ENCODE measurements around the gene C6orf62.
"Not testable (repeated sequence)": the region's sequence is repeated elsewhere in the genome, so short reads cannot be mapped to it uniquely, and the experiment has no call there.

C6orf62 gene
- long read RNA-seq, full-length matches to known transcripts: 8 of 11 reads
- long read RNA-seq, partial matches to known transcripts: 2 of 11 reads
- long read RNA-seq, other reads (novel, unspliced or antisense): 1 of 11 reads

GRCh38 chr6:24719125-24719971 is at the start of gene C6orf62:
Gene C6orf62 (minus strand): TSS chr6:24719154. CDS start chr6:24718668, 486 bp downstream.
- H3K27me3 ChIP-seq (ENCODE audit: insufficient read depth, poor library complexity, severe bottlenecking): no peaks in the 10 kb centered on the region
- H3K27ac ChIP-seq (replicated peaks): peak within 1 kb of the TSS; percentile 96
- TF ChIP-seq GABPA (IDR thresholded peaks at IDR 0.05; ENCODE audit: low read depth) (no peak), SPI1 (IDR thresholded peaks at IDR 0.05; ENCODE audit: borderline replicate concordance, low read depth) (no peak), POLR2AphosphoS5 (IDR thresholded peaks at IDR 0.05; ENCODE audit: low read depth) (no peak), REST (IDR thresholded peaks at IDR 0.05; ENCODE audit: insufficient replicate concordance, low read depth) (no peak)
- TF ChIP-seq, protein P1, sequence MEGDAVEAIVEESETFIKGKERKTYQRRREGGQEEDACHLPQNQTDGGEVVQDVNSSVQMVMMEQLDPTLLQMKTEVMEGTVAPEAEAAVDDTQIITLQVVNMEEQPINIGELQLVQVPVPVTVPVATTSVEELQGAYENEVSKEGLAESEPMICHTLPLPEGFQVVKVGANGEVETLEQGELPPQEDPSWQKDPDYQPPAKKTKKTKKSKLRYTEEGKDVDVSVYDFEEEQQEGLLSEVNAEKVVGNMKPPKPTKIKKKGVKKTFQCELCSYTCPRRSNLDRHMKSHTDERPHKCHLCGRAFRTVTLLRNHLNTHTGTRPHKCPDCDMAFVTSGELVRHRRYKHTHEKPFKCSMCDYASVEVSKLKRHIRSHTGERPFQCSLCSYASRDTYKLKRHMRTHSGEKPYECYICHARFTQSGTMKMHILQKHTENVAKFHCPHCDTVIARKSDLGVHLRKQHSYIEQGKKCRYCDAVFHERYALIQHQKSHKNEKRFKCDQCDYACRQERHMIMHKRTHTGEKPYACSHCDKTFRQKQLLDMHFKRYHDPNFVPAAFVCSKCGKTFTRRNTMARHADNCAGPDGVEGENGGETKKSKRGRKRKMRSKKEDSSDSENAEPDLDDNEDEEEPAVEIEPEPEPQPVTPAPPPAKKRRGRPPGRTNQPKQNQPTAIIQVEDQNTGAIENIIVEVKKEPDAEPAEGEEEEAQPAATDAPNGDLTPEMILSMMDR (IDR thresholded peaks at IDR 0.05; ENCODE audit: insufficient read depth, low read length): no peak
- DNase-seq (ENCODE audit: low read depth in 1 of 2, low spot score in 1 of 2): peak in 1 of 2 experiments; percentile 69
- peak within 1 kb of the TSS; percentile 83 for H3K4me3 ChIP-seq (replicated peaks; ENCODE audit: insufficient read depth, low read length)

DNA sequence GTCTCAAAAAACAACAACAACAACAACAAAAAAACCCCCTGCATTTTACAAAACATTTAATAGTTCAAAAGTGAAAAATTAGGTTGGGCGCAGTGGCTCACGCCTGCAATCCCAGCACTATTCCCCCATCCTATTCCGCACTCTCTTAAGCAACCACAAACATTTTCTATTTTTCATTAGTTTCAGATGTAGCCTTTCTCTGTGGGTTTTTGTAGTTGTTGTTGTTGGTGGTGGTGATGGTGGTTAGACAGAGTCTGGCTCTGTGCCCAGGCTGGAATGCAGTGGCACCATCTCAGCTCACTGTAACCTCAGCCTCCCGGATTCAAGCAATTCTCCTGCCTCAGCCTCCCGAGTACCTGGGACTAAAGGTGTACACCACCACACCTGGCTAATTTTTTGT is 49.4 kb upstream of the C6orf62 start:
- DNase-seq (ENCODE audit: low read depth in 1 of 2, low spot score in 1 of 2): no peak
- Histone ChIP-seq H3K4me3 (replicated peaks; ENCODE audit: insufficient read depth, low read length) (no peak overlapping the region), H3K27me3 (ENCODE audit: insufficient read depth, poor library complexity, severe bottlenecking) (no peaks in the 10 kb centered on the region), H3K27ac (replicated peaks) (no peak overlapping the region)
- TF ChIP-seq REST (IDR thresholded peaks at IDR 0.05; ENCODE audit: insufficient replicate concordance, low read depth) (no peak), SPI1 (IDR thresholded peaks at IDR 0.05; ENCODE audit: borderline replicate concordance, low read depth) (no peak), GABPA (IDR thresholded peaks at IDR 0.05; ENCODE audit: low read depth) (no peak), POLR2AphosphoS5 (IDR thresholded peaks at IDR 0.05; ENCODE audit: low read depth) (no peak)
- TF ChIP-seq, protein P1 (IDR thresholded peaks at IDR 0.05; ENCODE audit: insufficient read depth, low read length): no peak

DNA sequence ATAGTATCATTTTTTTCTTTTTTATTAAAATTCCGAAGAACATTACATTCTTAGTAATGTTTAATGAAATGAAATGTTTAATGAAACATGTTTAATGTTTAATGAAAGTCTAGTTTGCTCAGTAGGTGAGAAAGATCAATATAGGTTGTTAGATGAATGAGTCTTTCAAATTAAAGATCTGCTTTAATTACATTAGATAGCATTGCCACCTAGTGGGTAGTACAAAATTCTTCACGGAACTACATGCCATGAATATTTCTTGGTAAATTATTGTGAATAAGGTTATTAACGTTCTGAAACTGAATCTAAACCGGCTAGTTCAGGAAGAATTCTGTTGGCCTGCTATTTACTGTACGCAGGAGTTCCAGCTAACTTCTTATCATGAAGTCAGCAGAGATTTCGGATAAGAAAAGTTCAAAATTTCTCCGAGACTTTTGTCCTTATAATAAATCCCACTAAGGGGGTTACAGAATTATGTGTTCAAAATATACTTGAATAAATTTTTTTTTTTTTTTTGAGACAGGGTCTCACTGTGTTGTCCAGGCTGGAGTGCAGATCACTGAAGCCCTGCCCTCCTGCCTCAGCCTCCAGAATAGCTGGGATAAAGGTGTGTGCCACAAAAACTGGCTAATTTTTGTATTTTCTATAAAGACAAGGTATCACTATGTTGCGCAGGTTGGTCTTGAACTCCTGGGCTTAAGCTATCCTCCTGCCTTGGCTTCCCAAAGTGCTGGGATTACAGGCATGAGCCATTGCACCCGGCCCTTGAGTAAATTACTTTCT is 47.9 kb upstream of the C6orf62 start:
- H3K4me3 ChIP-seq (replicated peaks; ENCODE audit: insufficient read depth, low read length): no peak overlapping the region
- no peaks in the 10 kb centered on the region for H3K27me3 ChIP-seq (ENCODE audit: insufficient read depth, poor library complexity, severe bottlenecking)
- no peak overlapping the region for H3K27ac ChIP-seq (replicated peaks)
- TF ChIP-seq, protein P1 (IDR thresholded peaks at IDR 0.05; ENCODE audit: insufficient read depth, low read length): peak; percentile 11
- TF ChIP-seq GABPA (IDR thresholded peaks at IDR 0.05; ENCODE audit: low read depth): no peak
- no peak for DNase-seq (ENCODE audit: low read depth in 1 of 2, low spot score in 1 of 2)

GRCh38 chr6:24765968-24766367 is 47.0 kb upstream of the C6orf62 start:
- not testable (repeated sequence) for H3K4me3 ChIP-seq (replicated peaks; ENCODE audit: insufficient read depth, low read length); H3K27ac ChIP-seq (replicated peaks); DNase-seq (ENCODE audit: low read depth in 1 of 2, low spot score in 1 of 2); H3K27me3 ChIP-seq (ENCODE audit: insufficient read depth, poor library complexity, severe bottlenecking)

DNA sequence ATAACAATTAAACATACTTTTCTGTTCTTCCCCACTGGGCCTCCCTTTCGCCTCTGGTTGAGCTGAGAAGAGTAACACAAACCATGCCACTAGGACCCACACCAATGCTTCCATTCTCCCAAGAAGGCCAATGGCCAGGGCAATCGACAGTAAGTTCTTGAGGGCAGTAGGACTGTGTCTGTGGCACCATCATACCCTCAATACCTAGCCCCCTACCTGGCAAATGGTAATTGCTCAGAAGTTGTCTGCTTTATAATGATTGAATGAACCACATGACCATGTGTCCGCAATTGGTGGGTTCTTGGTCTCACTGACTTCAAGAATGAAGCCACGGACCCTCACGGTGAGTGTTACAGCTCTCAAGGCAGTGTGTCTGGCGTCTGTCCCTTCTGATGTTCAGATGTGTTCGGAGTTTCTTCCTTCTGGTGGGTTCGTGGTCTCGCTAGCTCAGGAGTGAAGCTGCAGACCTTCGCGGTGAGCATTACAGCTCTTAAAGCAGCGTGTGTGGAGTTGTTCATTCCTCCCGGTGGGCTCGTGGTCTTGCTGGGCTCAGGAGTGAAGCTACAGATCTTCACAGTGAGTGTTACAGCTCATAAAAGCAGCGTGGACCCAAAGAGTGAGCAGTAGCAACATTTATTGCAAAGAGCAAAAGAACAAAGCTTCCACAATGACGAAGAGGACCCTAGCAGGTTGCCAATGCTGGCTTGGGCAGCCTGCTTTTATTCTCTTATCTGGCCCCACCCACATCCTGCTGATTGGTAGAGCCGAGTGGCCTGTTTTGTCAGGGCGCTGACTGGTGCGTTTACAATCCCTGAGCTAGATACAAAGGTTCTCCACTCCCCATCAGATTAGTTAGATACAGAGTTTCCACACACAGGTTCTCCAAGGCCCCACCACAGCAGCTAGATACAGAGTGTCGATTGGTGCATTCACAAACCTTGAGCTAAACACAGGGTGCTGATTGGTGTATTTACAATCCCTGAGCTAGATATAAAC is 46.2 kb upstream of the C6orf62 start:
- not testable (repeated sequence) for H3K27me3 ChIP-seq (ENCODE audit: insufficient read depth, poor library complexity, severe bottlenecking); DNase-seq (ENCODE audit: low read depth in 1 of 2, low spot score in 1 of 2); H3K27ac ChIP-seq (replicated peaks); H3K4me3 ChIP-seq (replicated peaks; ENCODE audit: insufficient read depth, low read length)

Measured in HL-60 (cell line).